ENCODE data around the gene RIT2. TPM values are rescaled to one million over a fixed set of nuclear protein-coding genes. Genes with fewer than 3 reads are reported as not detected.

RIT2 gene
- total and polyA plus RNA-seq, 11 donors = not detected

DNA sequence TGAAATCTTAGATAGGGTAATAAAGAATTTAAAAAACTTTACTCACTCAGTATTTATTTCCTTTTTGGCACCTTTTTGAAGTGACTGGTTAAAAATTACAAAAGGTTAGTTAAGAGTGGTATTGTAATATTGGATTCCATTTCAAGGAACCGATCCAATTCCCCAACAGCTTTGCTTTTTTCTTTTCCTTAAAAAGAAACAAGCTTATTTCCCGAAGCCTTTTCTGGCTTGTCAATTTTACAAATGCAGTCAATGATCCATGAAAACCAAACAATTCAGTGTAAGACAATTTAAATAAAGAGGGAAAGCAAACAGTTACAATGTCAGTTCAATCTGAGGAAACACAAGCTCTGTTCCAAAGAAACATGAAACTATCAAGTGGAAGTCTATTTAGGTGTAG is 200.2 kb downstream of the RIT2 start:
- no peak for TF ChIP-seq POLR2A (IDR thresholded peaks at IDR 0.05)
- TF ChIP-seq CTCF (IDR thresholded peaks at IDR 0.05) = no peak
- Histone ChIP-seq H3K4me3 (no peak overlapping the region), H3K4me1 (no peaks in the 10 kb centered on the region), H3K27ac (no peak overlapping the region), H3K36me3 (no peaks in the 10 kb centered on the region), H3K27me3 (no peaks in the 10 kb centered on the region), H3K9me3 (no peaks in the 10 kb centered on the region)
- WGBS, 4 donors = 81 to 88% (median 83%) methylated on average over 2 of the region's 2 CpGs
- DNase-seq = no peak
- no peak for ATAC-seq
- intact Hi-C loops (cut with DNase I) = no loop called here

DNA sequence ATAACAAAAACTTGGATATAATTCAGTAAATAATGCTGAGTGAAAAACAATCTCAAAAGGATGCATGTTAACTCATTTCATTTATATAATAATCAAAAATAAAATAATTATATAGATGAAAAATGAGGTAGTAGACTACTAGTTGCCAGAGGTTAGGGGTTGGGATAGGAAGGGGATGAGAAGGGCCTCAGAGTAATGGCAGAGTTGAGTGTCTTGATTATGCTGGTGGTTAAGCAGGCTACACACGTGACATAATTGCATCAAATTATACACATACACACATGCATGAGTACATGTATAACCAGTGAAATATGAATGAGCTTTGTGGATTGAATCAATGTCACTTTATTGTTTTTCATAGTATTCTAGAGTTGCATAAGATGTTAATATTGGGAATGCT is 201.0 kb downstream of the RIT2 start:
- WGBS, 4 donors = 81 to 94% (median 88%) methylated on average over 1 of the region's 1 CpG
- no peak for TF ChIP-seq CTCF (IDR thresholded peaks at IDR 0.05)
- TF ChIP-seq POLR2A (IDR thresholded peaks at IDR 0.05) = no peak
- Histone ChIP-seq H3K27ac (no peak overlapping the region), H3K27me3 (no peaks in the 10 kb centered on the region), H3K4me1 (no peaks in the 10 kb centered on the region), H3K9me3 (no peaks in the 10 kb centered on the region), H3K4me3 (no peak overlapping the region), H3K36me3 (no peaks in the 10 kb centered on the region)
- intact Hi-C loops (cut with DNase I) = no loop called here
- ATAC-seq (no peak), DNase-seq (no peak)

GRCh38 chr18:42909095-42909494 is 206.4 kb downstream of the RIT2 start:
- H3K4me3 ChIP-seq = no peak overlapping the region
- ATAC-seq (no peak), DNase-seq (no peak)
- no peaks in the 10 kb centered on the region for H3K27me3 ChIP-seq
- H3K9me3 ChIP-seq = no peaks in the 10 kb centered on the region
- H3K4me1 ChIP-seq = no peaks in the 10 kb centered on the region
- TF ChIP-seq POLR2A (IDR thresholded peaks at IDR 0.05) (no peak), CTCF (IDR thresholded peaks at IDR 0.05) (no peak)
- 93 to 95% (median 94%) methylated on average over 3 of the region's 3 CpGs for WGBS, 4 donors
- H3K36me3 ChIP-seq = no peaks in the 10 kb centered on the region
- intact Hi-C loops (cut with DNase I) = no loop called here
- H3K27ac ChIP-seq = no peak overlapping the region

DNA sequence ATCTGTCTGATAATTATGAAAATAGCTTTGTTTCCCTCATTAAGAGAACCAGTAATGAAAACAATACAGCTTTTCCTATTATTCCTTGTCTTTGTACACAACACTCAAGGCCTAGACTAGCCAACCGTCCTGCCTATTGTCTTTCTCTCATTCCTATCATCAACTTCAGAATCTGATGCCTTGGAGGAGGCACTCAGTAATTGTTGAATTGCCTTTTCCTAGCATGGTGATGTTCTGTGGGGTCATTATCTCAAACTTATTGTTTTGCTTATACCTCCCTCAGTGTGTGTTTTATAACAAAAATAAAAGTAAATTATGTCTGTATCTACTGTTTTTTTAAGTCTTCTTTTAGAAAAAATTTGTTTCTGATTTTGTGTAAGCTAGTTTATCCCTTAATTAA is 208.7 kb downstream of the RIT2 start:
- 68 to 74% (median 71%) methylated on average over 1 of the region's 1 CpG for WGBS, 4 donors
- no peak for TF ChIP-seq CTCF (IDR thresholded peaks at IDR 0.05)
- TF ChIP-seq POLR2A (IDR thresholded peaks at IDR 0.05) = no peak

More for the DNA sequence above, 208.7 kb downstream of the RIT2 start:
- DNase-seq = no peak
- H3K9me3 ChIP-seq = no peaks in the 10 kb centered on the region
- ATAC-seq = no peak
- intact Hi-C loops (cut with DNase I) = no loop called here
- H3K4me3 ChIP-seq = no peak overlapping the region
- H3K4me1 ChIP-seq = no peaks in the 10 kb centered on the region
- H3K27ac ChIP-seq = no peak overlapping the region
- no peaks in the 10 kb centered on the region for H3K36me3 ChIP-seq
- no peaks in the 10 kb centered on the region for H3K27me3 ChIP-seq

Data from heart left ventricle (tissue), 16 donors.